Endothelial cell of umbilical vein (primary cell): ENCODE data around the gene LRP10. TPM values are rescaled to one million over a fixed set of nuclear protein-coding genes. Genes with fewer than 3 reads are reported as not detected.

ENCODE experiments used
- BruUV-seq: library from RNA; stranded (reverse); fragments of 400-500 nt; replicated peaks from 2 replicates; lab custom pipeline; 2021; lab: Mats Ljungman, UMichigan
- CTCF ChIA-PET: fragments of 300-600, 350-600 bp; sonication (Branson Sonifier 250); formaldehyde crosslinking; loops from one replicate; lab custom pipeline; 2021; ENCODE audit warnings: antibody characterized with exemption, inconsistent platforms; lab: Charles Lee
- POLR2A ChIA-PET: fragments of 300-600, 350-600 bp; sonication (Branson Sonifier 250); formaldehyde crosslinking; loops from one replicate; lab custom pipeline; 2021; ENCODE audit warnings: antibody characterized with exemption, inconsistent platforms; lab: Charles Lee
- DNase-seq: peaks from one replicate; pipeline ENCODE4 v3.0.0-alpha.2; 2011; ENCODE audit warnings: low read depth, low spot score
- FAIRE-seq: peaks from 2 replicates; lab custom pipeline; 2011; peaks lifted over from hg19 to GRCh38; lab: Jason Lieb, UNC
- H2AFZ ChIP-seq: 2 replicates; pipeline ENCODE4 v1.6.0; 2012; ENCODE audit warnings: low read depth, low read length, control low read depth, inconsistent platforms
- H3K27ac ChIP-seq: 2 replicates; pipeline ENCODE4 v1.5.1; 2011; ENCODE audit warnings: low read depth, mild to moderate bottlenecking, control low read depth, low read length, moderate library complexity; ENCODE audit not compliant: insufficient read depth
- H3K27me3 ChIP-seq, 2 experiments: 2 replicates each; pipeline versions ENCODE4 v1.6.0 to v1.6.1; 2011; ENCODE audit warnings: low read length in 2 of 2, mixed read lengths in 1 of 2; ENCODE audit not compliant: control insufficient read depth in 2 of 2, insufficient read depth in 2 of 2
- H3K36me3 ChIP-seq, 2 experiments: 2 replicates in 1 of 2; 3 replicates in 1 of 2; pipeline ENCODE4 v1.5.1; 2011; ENCODE audit warnings: low read length in 2 of 2, mild to moderate bottlenecking in 1 of 2, moderate library complexity in 1 of 2; ENCODE audit not compliant: control insufficient read depth in 2 of 2, insufficient read depth in 2 of 2; ENCODE audit errors: extremely low read depth in 1 of 2
- H3K4me1 ChIP-seq: 3 replicates; pipeline ENCODE4 v1.5.1; 2011; ENCODE audit warnings: mild to moderate bottlenecking, low read length; ENCODE audit not compliant: control insufficient read depth, insufficient read depth; ENCODE audit errors: extremely low read depth
- H3K4me2 ChIP-seq: 2 replicates; pipeline ENCODE4 v1.6.1; 2011; ENCODE audit warnings: low read length, control low read depth, mixed read lengths; ENCODE audit not compliant: insufficient read depth
- H3K4me3 ChIP-seq, 3 experiments: fragments of 200-600 bp in 1 of 3; sonication (generic), shearing (Covaris generic) in 1 of 3; replicated peaks in 1 of 3; 2 replicates each; pipeline ENCODE4 v1.5.1; 2011 to 2016; ENCODE audit warnings: control low read depth in 3 of 3, low read length in 3 of 3, mild to moderate bottlenecking in 2 of 3, inconsistent platforms in 1 of 3, low read depth in 1 of 3, moderate library complexity in 1 of 3; ENCODE audit not compliant: insufficient read depth in 1 of 3
- H3K79me2 ChIP-seq: 2 replicates; pipeline ENCODE4 v1.6.0; 2012; ENCODE audit warnings: low read length, inconsistent platforms; ENCODE audit not compliant: control insufficient read depth, insufficient read depth
- H3K9ac ChIP-seq: replicated peaks from 2 replicates; pipeline ENCODE3; 2011; ENCODE audit warnings: low read length, control low read depth; ENCODE audit not compliant: insufficient read depth; ENCODE audit errors: extremely low read depth
- H3K9me1 ChIP-seq: replicated peaks from 3 replicates; pipeline ENCODE4 v1.6.0; 2011; ENCODE audit warnings: mild to moderate bottlenecking, low read length; ENCODE audit not compliant: control insufficient read depth, insufficient read depth; ENCODE audit errors: extremely low read depth
- H3K9me3 ChIP-seq: replicated peaks from 2 replicates; pipeline ENCODE4 v1.5.1; 2012; ENCODE audit warnings: low read length, inconsistent platforms; ENCODE audit not compliant: control insufficient read depth, insufficient read depth
- H4K20me1 ChIP-seq: replicated peaks from 2 replicates; pipeline ENCODE3; 2011; ENCODE audit warnings: mild to moderate bottlenecking, low read length; ENCODE audit not compliant: control insufficient read depth, insufficient read depth; ENCODE audit errors: extremely low read depth
- CTCF ChIP-seq, 2 donors: IDR thresholded peaks; 1 replicate in 1 of 2; 2 replicates in 1 of 2; pipeline ENCODE4 v1.5.1; 2011; ENCODE audit warnings: low read length in 2 of 2, mild to moderate bottlenecking in 2 of 2, moderate library complexity in 2 of 2, control low read depth in 1 of 2, inconsistent platforms in 1 of 2, low read depth in 1 of 2; ENCODE audit not compliant: insufficient read depth in 1 of 2; ENCODE audit errors: extremely low read depth in 1 of 2
- FOS ChIP-seq: IDR thresholded peaks from 2 replicates; pipeline ENCODE4 v1.6.1; 2011; ENCODE audit warnings: mild to moderate bottlenecking, low read length, moderate library complexity, borderline replicate concordance; ENCODE audit not compliant: insufficient read depth
- GATA2 ChIP-seq: IDR thresholded peaks from 2 replicates; pipeline ENCODE4 v1.7.0; 2011; ENCODE audit warnings: low read depth, mild to moderate bottlenecking, moderate library complexity, mixed read lengths, low read length; ENCODE audit not compliant: insufficient read length, insufficient read depth
- JUN ChIP-seq: IDR thresholded peaks from 2 replicates; pipeline ENCODE4 v1.6.1; 2011; ENCODE audit warnings: borderline replicate concordance, low read depth; ENCODE audit not compliant: insufficient read length, insufficient read depth
- MAX ChIP-seq: IDR thresholded peaks from 2 replicates; pipeline ENCODE4 v1.6.1; 2011; ENCODE audit not compliant: insufficient read depth, insufficient read length
- POLR2A ChIP-seq: IDR thresholded peaks from 2 replicates; pipeline ENCODE4 v1.6.1; 2012; ENCODE audit warnings: low read depth, mild to moderate bottlenecking, control low read depth, low read length
- POLR2AphosphoS5 ChIP-seq: IDR thresholded peaks from 2 replicates; pipeline ENCODE4 v1.6.1; 2012; ENCODE audit warnings: low read depth, mild to moderate bottlenecking, control low read depth, low read length, moderate library complexity; ENCODE audit not compliant: insufficient read depth
- dilution Hi-C: fragments of 300-500 bp; cut with MboI; formaldehyde crosslinking; loops from one replicate; pipeline ENCODE4 v1.15.0; 2019; ENCODE audit warnings: low sequenced_read_pairs; ENCODE audit not compliant: extremely low pct_ligation_motif_present
- intact Hi-C: fragments of 100-400 bp; cut with micrococcal nuclease; formaldehyde crosslinking; loops from one replicate; pipeline ENCODE4 v1.10.0; 2022
- polyA plus RNA-seq, 4 experiments: library from polyadenylated mRNA; depleted of rRNA in 3 of 4; stranded (reverse) in 3 of 4; unstranded in 1 of 4; fragments of >200 nt; gene quantifications; 2 replicates each; pipeline versions ENCODE4 v1.2.1 to v1.2.3, GENCODE V29; 2011 to 2012; ENCODE audit warnings: missing spikeins in 1 of 4
- total RNA-seq: library from RNA; stranded (reverse); gene quantifications from 2 replicates; pipeline ENCODE4 v1.2.3, GENCODE V29; 2021

LRP10 gene
- total and polyA plus RNA-seq, 2 donors (not counting 3 experiments of a cell fraction or from before 2014, with no cell fraction given), result 123 to 157 TPM

- Histone ChIP-seq H3K4me1 (peaks cover 25% of the 10 kb centered on the region), H3K36me3 (peaks cover 20 to 39% of the 10 kb centered on the region in 2 experiments), H3K79me2 (peaks cover 77% of the 10 kb centered on the region), H3K4me2 (peak overlapping the region; percentile 79), H3K9ac (peak overlapping the region; percentile 97), H4K20me1 (no peaks in the 10 kb centered on the region), H3K4me3 (peak overlapping the region in 2 of 3 experiments; percentile 75 to 86), H3K27ac (peak overlapping the region; percentile 84), H2AFZ (no peak overlapping the region), H3K9me1 (no peaks in the 10 kb centered on the region), H3K27me3 (no peaks in the 10 kb centered on the region), H3K9me3 (no peaks in the 10 kb centered on the region)
- no TSS peak for BruUV-seq
- CTCF ChIA-PET, result interaction anchor here (0.7 to 12.5 kb wide), 7 partner anchors 9 to 282 kb away, joined by 3 to 214 read pairs (median 4); no protein-coding TSS in a partner anchor
- intact Hi-C loops (loop anchor here (5.0 kb wide), 1 partner anchor 282 kb away; no protein-coding TSS in a partner anchor), dilution Hi-C loops (no loop called here)
- TF ChIP-seq JUN (no peak), MAX (no peak), POLR2AphosphoS5 (peak; percentile 14)
- DNase-seq, result no peak
- POLR2A ChIA-PET, result no interaction called here
- FAIRE-seq, result no peak
These were observed 32.3 kb upstream of the LRP10 start for GRCh38 chr14:22839159-22839779.

- no peak overlapping the region for H2AFZ ChIP-seq
- dilution Hi-C loops, result no loop called here
- ChIA-PET POLR2A (interaction anchor here (0.8 kb wide), 1 partner anchor 10 kb away, joined by 5 read pairs; no protein-coding TSS in a partner anchor), CTCF (interaction anchor here (1.2 to 12.5 kb wide), 3 partner anchors 10 to 271 kb away, joined by 4 to 214 read pairs (median 5); no protein-coding TSS in a partner anchor)
- DNase-seq (no peak), FAIRE-seq (no peak)
- H4K20me1 ChIP-seq, result no peaks in the 10 kb centered on the region
- H3K4me2 ChIP-seq, result no peak overlapping the region
- no TSS peak for BruUV-seq
- H3K79me2 ChIP-seq, result peaks cover 97% of the 10 kb centered on the region
- peak; percentile 17 for TF ChIP-seq POLR2AphosphoS5
- no peak for TF ChIP-seq MAX
- no peak for TF ChIP-seq FOS
- TF ChIP-seq CTCF (IDR thresholded peaks at IDR 0.05; ENCODE audit: extremely low read depth in 1 of 2, insufficient read depth in 1 of 2, low read depth in 1 of 2, low read length in 2 of 2), result no peak
- no peak for TF ChIP-seq GATA2
- peak; percentile 44 for TF ChIP-seq POLR2A
- H3K27ac ChIP-seq, result no peak overlapping the region
- peaks cover 36 to 56% of the 10 kb centered on the region in 2 experiments for H3K36me3 ChIP-seq
- intact Hi-C loops, result no loop called here
- H3K4me3 ChIP-seq, result no peak overlapping the region
- peaks cover 30% of the 10 kb centered on the region for H3K4me1 ChIP-seq
- H3K9ac ChIP-seq, result no peak overlapping the region
- no peaks in the 10 kb centered on the region for H3K9me1 ChIP-seq
- H3K27me3 ChIP-seq, result no peaks in the 10 kb centered on the region
- no peaks in the 10 kb centered on the region for H3K9me3 ChIP-seq
These were observed 30.2 kb upstream of the LRP10 start for GRCh38 chr14:22841311-22841710.
